Activated CD4-positive, alpha-beta T cell treated with anti-CD3 and anti-CD28 coated beads, Interleukin-2, amount 50 U/mL, for 4 hours (primary cell): ENCODE results near the gene RETREG1.
"Not testable (repeated sequence)": the region's sequence is repeated elsewhere in the genome, so short reads cannot be mapped to it uniquely, and the experiment has no call there.

Source experiments
- DNase-seq, 2 experiments: peaks; one replicate each; pipeline ENCODE4 v3.0.0-alpha.2; 2020

Gene RETREG1

DNA sequence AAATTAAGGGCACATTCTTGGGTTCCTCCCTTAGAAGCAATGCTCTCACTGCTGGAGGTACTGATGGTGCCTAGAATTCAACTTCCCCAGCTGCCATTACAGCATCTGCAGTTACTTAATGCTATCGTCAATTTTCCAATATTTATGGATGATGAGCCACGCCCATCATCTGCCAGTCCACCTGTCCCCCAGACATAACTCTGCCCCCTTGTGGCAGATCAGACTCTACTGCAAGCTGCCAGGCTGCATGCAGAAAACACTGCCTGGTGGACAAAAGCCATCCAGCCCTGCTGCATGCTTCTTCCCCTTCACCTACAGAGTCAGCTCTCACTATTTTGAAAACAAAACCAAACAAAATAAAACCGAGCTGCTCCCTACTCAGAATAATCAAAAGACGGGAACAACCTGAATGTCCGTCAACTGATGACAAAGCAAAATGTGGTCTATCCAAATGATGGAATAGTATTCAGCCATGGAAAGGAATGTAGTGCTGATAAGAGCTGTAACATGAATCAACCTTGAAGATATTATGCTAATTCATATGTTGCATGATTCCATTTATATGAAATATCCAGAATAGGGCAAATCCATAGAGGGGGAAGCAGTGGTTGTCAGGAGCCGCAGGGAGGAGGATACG lies 66.4 kb downstream of the RETREG1 start:
- DNase-seq: no peak

DNA sequence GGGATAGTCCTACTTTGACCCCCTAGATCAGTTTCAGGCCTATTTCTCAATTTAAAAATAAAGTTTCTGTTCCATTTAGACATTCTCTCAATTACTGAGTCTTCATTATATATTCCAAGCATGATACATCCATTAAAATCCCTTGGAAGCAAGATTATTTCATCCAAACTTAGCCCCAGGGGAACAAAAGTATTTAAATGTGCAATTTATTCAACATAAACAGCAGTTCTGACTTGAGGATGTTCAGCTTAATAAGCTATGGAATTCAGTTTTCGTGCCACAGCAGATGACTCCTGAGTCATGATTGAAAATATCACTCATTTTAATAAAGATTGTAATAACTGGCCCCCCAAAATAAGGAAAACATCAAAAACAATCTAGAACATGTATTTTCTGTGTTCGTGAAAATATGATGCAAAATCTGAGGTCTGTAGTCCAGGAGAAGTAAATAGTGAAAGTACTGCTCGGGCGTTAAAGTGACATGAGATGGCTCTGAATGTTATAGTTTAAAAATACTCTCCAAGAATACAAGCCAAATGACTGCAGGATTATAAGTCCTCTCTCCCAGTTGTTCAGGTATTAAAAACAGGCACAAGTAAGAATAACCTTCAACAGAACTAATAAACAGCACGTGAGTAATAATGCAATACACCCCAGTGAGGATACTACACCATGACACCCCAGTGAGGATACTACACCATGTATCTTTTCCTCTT lies 67.1 kb downstream of the RETREG1 start:
- no peak for DNase-seq

DNA sequence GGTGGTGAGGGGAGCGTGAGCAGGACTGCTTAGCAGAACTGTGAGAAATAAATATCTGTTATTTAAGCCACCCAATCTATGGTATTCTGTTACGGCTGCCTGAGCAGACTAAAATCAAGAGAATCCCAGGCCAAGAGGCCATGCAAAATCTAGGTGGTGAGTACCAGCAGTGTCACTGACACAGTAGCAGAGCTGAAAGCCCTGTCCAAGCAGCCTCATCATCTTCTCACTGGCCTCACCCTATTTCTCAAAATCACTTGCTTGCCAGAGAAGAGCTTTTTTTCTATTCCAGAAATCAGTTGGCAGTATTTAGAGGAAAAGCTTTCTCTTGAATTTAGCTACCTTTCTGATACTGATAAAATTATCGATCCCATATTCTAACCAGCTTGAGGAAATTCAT lies 68.0 kb downstream of the RETREG1 start:
- no peak for DNase-seq

DNA sequence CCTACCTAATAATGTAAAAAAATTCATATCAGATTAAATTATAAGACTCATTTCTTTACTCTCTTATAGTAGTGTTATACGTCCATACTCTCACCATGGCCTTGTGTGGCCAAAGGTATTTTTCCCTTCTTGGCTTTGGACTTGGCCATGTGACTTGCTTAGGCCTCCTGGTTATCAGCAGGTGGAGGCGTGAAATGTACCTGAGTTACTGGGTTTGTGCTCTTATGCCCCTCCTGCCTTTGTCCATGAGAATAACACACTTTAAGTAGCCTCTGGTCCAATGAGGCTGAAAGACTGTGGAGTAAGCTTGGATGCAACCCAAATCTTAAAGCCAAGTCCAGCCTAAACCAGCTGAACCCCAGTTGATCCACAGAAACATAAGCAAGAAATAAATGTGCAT lies 68.7 kb downstream of the RETREG1 start:
- no peak for DNase-seq

DNA sequence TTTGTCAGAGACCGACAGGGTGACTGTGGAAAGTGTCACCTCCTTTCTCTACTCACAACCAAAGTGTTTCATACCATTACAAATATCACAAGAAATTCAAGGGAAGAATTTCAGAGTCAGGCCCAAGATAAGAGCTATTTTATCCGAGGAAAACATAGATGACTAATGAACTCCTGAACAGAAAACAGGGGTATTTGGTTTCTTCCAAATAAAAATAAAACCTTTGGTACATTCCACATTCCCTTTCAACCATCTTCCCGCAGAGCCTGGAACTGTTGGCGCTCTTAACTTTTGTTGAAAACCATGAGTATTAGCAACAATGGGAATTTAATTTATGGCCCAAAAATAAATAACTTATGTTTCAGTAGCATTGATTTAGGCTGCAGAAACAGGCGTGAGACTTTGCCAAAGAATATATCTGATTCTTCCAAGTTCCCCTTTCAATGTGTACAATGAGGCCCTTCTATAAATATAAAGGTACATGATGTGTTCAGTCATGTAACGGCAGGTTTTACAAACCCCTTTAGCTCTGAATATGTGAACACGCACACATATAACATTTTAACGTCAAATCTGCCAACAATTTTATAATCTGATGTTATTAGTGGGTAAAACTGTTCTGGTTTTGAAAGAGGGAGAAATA lies 69.5 kb downstream of the RETREG1 start:
- DNase-seq: no peak

DNA sequence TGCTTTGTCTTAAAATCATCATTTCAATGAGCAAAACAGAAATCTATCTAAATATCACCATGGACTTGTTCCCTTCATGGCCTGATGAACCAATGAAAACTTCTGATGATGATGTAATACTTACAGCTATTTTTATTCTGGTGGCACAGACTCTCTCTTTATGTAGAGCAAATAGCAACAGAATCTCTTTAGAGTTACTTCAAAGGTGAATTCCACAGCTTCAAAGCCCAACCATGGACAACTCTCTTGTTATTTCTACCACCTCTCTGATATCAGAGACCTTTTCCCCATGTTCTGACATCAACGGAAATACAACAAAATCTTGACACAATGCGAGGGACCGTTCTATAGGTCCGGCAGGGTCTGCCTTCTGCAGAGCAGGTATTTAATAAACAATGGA lies 70.1 kb downstream of the RETREG1 start:
- no peak for DNase-seq

DNA sequence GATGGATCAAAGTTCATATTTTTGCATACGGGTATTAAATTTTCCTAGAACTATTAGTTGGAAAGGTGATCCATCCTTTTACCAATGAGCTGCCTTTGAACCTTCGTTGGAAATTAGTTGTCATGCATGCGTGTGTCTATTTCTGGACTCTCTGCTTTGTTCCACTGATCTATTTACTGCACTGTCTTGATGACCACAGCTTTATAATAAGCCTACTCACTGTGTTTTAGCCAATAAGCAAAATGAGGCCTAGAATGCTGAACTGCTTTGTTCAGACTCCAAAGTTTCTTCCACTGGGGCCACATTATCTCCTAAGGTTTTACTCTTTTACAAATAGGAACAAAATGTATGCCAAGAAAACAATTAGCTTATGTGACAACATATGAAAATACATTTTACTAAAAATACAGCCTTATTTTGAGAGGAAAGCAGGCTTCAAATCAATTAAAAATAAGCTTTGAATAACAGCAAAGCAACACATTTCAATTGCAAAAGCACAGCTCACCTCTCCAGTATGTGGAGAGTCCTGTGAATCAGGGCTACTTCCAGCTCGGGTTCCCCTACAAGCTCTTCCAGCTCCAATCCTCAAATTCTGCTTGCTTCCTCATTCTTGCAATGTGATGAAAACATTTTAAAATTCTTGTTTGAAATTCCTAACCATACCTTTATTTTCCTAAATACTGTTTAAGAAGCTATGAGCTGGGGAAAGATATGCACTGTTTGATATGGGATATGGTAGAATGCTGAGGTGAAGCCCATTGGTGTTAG lies 72.0 kb downstream of the RETREG1 start:
- no peak for DNase-seq

DNA sequence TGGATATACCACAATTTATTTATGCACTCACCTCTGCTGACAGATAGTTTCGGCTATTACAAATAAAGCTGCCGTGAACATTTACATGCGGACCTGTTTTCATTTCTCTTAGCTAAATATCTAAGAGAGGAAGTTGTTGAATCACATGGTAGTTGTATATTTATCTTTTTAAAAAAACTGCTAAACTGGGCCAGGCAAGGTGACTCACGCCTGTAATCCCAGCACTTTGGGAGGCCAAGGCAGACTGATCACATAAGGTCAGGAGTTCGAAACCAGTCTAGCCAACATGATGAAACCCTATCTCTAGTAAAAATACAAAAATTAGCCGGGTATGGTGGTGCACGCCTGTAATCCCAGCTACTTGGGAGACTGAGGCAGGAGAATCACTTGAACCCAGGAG lies 73.6 kb downstream of the RETREG1 start:
- not testable (repeated sequence) for DNase-seq

DNA sequence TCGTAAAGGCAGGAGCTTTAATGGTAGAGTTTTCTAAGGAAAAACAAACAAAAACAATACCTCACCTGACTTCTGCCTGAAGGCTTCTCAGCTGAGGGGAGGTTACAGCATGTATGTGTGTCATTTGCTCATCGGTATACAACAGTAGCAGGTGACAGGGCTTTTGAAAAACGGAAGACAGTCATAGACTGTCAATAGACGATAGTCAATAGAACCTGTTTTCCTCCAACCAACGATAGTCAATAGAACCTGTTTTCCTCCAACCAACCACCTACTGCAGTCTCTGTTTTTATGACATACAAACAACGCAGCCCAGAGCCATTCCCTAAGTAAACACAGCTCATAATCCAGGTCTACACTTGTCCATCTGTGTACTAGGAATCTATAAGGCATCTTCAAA lies 74.6 kb downstream of the RETREG1 start:
- DNase-seq: no peak

DNA sequence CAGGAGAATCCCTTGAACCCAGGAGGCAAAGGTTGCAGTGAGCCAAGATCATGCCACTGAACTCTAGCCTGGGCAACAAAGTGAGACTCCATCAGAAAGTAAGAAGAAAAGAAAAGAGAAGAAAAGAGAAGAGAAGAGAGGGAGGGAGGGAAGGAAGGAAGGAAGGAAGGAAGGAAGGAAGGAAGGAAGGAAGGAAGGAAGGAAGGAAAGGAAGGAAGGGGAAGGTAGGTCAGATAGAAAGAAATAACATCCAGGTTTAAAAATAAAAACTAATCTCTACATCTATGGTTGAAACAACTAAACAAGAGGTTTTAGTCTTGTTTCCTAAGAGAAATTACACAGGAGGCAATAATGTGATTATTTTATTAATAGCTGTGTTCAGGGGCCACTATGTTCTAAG lies 75.2 kb downstream of the RETREG1 start:
- DNase-seq: not testable (repeated sequence)

DNA sequence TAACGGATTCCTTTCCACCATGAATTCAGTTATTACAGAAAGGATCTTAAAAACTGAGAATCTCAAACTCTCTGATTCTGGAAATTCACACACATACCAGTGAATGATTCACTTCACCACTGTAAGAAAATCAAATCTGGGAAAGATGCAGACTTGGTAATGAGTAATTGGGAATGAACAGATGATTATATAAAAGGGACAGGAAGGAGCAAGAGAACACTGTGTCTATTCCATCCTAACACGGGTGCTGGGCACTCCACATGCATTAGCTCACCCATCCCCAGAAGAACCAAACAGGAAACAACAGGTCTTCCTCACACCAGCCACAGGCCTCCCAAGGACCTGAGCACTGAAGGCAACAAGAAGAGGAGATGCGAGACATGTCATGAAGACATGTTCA lies 76.4 kb downstream of the RETREG1 start:
- DNase-seq: no peak

DNA sequence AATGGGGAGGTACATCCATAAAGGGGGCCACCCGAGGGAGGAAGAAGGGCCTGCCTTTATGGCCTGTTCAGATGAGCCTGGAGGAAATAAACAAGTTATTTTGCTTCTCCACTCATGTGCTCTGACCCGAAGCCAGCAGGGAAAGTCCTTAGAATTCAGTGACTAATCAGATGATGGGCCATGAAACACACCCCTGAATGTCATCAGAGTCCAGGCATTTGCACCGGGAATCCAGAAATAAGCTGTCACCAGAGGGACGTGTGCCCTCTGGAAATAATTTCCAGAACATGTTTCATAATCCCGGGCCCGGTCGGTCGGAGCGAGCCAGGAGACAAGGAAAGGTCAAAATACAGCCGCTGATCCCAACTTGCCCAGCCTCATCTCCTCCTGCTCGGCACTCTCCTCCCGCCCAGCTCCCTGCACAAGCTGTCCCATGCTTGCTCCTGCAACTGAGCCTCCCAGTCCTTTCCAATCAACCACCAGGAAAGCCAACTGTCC lies 77.6 kb downstream of the RETREG1 start:
- no peak for DNase-seq

DNA sequence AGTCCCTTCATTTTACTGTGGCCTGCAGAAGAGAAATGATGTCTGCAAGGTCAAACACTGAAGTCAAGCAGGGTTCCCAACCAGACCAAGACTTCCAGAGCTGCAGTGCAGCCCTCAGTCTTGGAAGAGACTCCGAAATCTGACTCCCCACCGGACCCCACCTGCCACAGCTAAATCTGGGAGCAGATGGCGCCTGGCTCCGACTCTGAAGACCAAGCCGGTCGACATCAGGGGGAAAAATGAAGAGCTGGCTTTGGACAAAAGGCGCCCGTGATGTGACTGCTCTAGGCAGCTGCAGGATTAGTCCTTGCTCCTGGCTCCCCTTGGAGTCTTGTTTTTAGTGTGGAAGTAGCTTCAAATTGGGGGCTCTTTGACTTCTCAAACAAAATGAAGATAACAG lies 78.8 kb downstream of the RETREG1 start:
- DNase-seq: no peak

DNA sequence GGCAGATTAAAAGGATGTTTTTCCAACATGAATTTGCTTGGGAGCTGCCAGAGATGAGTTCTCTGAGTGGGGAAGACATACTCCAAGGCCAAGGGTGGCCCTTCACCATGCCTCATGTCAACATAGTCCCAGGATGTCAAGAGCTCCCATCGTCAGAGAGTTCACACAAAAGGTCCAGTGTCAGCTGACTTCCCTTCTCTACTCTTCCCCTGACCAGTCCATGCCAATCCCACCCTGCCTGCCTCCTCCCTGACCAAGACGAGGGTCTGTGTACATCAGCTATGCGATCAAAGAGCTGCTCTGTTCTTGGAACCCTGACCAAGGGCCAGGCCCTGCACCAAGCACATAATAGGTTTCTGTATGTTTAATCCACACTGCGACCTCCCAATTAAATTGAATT lies 80.0 kb downstream of the RETREG1 start:
- DNase-seq: no peak

DNA sequence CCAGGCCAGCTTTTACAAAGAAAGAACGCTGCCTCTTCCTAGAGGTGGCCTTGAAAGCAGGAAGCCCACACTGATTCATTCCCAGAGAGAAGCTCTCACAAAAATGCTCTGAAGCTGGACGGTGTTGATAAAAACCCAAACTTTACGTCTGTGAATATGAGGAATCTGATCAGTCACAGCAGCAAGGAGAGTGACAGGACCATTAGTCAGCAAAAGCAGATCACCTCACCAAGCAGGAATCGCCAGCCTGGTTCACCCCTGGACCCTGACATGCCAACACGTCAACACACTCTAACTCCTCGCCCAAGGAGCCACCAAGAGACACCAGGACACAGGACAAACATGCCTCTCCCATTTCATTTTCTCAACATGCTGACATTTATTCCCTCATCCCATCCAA lies 80.6 kb downstream of the RETREG1 start:
- DNase-seq: no peak

DNA sequence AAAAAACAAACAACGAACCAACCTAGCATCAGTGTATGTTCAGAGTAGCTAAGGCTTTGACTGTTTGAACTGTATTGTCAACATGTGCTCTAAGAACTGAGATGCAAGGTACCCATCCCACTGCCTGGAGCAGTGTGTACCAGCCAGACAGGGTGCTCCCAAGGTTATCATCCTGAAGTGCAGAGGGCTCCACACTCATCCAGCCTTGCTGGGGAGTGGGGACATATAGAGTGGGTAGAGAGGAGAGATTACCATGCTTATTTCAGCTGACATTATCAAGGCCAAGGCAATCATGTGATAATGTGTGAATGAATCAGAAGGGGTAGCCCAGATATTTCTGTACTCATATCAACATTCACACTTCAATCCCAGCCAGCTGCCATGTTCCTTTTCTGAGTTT lies 82.5 kb downstream of the RETREG1 start:
- DNase-seq: no peak

DNA sequence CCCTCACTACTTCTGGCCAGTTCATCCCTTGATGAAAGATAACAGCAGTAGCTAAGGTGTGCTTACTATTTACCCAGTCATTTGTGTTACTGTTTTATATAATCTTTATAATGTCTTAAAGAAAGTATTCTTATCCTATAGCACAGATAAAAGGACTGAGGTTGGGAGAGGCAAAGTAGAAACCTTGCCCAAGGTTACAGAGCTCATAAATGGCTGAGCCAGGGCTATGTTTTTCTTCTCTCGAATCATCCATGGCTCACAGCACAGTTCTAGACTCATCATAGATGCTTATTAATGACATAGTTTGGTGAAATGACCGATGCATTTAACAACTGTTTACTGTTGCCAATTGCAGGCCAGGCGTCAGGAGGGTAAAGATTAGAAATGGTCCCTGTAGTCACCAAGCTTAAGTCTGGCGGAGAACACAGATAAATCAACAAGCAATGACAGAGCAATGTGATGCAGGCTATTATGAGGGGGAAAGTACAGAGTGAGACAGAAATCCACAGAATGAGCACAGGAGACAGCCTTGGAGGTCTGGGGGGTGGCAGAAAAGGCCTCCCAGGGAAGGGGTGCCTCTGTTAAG lies 85.6 kb downstream of the RETREG1 start:
- DNase-seq: no peak

DNA sequence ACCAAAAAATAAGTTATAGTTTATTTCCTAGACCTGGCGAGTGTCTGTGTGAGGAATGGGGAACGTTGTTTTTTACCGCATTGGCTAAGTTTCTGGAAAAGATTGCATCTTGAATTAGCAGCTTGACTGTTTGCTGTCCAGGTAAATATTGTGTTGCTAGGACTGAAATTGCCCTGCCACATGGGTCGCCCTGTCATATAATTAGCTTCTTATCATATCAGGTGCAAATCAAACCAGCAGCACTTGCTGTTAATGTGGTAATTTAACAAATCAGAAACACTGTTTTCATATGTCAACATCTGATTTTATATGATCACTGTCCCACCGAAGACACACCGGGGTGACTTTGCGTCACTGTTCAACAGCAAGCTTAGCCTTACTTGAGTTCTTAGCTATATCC lies 87.5 kb downstream of the RETREG1 start:
- DNase-seq: no peak

DNA sequence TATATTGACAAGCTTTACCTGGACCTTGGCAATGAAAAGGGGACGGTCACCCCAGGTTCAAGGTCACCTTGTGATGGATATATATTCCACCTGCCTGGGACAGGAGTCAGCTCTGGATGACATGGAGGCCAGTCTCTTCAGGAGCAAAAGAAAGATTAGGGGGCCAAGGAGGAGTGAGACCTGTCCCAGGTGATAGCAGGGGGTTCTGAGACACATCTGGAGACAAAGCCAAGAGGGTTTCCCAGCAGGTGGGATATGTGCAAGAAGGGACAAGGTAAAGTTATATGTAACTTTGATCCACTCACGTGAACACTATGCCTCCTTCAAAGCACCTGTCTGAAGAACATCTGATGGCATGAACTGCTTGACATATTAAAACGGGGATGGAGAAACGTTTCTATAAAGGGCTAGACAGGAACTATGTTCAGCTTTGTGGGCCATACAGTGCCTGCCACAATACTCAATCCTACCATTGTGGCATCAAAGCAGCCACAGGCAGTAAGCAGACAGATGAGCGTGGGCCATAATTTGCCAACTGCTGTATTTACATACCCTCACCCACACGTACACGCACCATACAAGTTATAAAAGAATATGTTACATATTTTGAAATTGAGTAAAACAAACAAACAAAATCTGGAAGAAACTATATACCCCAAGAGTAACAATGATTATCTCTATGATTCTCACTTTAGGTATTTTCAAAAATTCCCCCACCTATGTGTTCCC lies 88.3 kb downstream of the RETREG1 start:
- DNase-seq: no peak

DNA sequence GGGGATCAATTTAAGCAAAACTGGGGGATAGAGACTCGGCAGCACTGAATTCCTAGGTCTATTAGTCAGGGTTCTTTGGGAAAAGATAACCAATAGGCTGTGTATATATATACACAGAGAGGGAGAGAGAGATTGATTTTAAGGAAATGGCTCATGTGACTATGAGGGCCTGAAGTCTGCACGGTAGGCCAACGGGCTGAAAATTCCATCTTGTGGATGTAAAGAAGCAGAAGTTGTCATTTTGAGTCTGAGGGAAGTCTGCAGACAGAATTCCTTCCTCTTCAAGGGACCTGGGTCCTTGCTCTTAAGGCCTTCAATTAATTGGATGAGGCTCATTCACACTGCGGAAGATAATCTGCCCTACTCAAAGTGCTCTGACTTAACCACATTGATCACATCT lies 91.1 kb downstream of the RETREG1 start:
- DNase-seq: no peak

DNA sequence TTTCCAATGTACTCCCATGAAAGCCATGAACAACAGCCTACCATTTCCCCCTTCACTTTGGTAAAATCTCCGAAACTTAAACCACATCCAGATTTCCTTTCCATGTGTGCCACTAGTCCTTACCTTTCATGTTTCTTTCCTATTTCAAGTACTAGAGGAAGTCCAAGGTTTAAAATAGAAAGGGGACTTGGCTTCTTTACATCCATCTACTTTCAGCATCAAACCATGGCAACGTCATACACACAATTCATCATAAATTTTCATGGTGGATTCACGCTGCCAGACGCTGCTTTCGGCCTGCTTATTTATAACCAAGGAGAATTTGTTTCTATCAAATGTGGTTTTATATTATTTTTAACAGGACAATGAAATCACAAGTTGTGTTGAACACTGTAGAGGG lies 92.5 kb downstream of the RETREG1 start:
- no peak for DNase-seq
